Stimulated activated CD4-positive, alpha-beta T cell treated with anti-CD3 and anti-CD28 coated beads, Interleukin-12 subunit alpha, Interleukin-12 subunit beta, amount 100 ng/mL, for 4 hours (primary cell): ENCODE results near the gene TMEM138.

ENCODE experiments used
- DNase-seq: peaks from one replicate; pipeline ENCODE4 v3.0.0-alpha.2; 2020

TMEM138 gene

DNA sequence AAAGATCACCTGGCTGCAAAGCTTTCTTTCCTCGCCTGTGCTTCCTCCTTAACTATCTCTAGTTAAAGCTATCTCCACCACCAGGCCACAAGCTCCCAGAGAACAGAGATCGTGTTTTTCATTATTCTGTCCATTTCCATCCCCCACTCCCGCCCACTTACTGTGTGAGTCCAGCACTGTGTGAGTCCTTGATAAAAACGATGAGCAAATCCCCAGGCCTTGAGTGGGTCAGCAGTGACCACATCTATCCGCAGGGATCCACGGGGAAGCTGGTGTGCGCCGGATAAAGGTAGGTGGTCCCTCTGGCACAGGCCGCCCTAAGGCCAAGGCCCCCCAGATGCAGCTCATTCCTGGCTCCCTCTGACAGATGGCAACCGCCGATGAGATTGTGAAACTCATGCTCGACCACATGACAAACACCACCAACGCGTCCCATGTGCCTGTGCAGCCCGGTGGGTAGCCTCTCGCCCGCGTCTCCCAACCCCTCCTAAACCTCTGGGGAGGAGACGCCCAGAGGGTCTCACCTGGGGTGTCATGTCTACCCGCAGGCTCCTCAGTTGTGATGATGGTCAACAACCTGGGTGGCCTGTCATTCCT is 19.9 kb upstream of the TMEM138 start:
- no peak for DNase-seq

DNA sequence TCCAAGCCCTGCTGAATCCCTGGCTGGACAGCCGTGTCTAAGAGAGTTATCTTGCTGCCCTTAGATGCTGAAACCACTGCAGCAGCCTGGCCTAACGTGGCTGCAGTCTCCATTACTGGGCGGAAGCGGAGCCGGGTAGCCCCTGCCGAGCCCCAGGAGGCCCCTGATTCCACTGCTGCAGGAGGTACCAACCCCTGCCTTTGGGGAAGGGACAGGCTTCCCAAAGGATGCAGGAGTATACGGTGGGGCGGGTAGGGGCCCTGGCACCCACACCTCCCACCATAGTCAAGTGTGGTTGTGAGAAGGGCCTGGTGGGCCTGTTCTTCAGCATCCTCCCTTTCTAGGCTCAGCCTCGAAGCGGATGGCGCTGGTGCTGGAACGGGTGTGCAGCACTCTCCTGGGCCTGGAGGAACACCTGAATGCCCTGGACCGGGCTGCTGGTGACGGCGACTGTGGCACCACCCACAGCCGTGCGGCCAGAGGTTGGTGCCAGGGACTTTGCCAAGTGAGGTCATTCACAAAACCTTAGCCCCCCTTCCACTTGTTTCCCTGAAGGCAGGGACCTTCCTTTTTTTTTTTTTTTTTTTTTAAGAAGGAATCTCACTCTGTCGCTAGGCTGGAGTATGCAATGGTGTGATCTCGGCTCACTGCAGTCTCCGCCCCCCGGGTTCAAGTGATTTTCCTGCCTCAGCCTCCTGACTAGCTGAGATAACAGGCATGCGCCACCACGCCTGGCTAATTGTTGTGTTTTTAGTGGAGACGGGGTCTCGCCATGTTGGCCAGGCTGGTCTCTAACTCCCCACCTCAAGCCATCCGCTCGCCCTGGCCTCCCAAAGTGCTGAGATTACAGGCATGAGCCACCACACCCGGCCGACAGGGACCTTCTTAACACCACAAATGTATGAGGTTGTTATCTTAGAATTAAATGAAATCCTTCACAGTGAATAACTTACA is 18.1 kb upstream of the TMEM138 start:
- DNase-seq, result no peak

DNA sequence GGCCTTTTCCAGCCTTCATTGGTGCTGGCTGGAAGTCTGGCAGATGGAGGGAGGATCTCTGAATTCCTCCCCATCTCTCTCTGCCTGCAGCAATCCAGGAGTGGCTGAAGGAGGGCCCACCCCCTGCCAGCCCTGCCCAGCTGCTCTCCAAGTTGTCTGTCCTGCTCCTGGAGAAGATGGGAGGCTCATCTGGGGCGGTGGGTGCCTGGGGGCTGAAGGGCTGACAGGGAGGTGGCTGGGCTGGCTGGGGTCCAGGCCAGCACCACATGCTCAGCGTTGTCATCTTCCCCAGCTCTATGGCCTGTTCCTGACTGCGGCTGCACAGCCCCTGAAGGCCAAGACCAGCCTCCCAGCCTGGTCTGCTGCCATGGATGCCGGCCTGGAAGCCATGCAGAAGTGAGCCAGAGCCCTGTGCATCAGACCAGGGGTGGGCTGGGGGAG is 17.0 kb upstream of the TMEM138 start:
- no peak for DNase-seq

DNA sequence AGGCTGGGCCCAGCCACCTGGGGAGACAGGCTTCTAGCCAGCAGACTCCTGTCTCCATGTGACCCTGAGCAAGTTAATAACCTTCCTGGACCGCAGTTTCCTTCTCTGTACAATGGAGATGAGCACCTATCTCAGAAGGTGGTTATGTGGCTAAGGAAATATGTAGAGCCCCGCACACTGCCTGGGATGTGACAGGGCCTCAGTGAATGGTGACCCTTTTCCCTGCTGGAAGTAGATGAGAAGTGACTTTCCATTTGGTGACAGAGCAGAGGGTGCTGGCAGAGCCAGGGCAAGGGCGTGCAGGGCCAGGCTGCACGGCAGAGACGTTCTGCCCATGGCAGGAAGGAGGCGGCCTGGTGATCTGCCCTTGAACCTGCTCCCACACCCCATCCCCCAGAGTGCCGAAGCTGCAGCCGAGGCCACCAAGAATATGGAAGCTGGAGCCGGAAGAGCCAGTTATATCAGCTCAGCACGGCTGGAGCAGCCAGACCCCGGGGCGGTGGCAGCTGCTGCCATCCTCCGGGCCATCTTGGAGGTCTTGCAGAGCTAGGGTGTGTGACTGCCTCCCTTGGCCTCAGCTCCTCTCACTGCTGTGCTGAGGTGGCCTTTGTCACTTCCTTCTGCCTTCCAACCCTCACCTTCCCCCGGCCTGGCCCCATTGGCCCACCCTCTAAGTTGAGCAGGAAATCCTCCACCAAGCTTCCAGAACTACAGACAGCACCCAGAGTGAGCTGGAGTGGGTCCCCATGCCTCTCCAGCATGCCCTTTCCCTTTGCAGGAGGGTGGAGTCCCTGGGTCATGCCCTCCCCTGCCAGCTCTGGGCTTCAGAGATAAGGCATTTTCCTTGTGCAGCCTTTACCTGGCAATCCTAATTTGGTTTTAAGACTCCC is 16.0 kb upstream of the TMEM138 start:
- no peak for DNase-seq

DNA sequence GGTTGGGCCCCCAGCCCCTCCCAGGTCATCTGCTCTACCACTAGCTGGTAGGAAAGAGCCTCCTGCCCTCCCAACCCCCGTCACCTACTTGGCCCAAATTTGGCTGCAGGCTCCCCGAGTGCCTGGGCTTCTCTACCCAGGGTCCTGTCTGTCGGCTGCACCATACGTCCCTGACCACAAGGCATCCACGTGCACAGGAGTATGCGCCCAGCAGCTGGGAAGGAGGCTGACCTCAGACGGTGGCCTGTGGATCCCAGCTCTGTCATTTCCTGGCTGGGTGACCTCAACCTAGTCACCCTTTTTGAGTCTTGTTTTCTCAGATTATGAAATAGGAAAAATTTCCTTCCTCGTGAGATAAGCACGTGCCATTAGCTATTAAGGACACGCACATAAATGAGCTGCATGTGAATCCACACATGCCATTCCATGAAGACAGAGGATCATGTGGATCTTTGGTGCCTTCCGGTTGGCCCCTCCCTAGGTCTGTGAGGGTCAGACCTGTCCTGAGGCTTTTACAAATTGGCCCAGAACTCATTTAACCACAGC is 14.2 kb upstream of the TMEM138 start:
- DNase-seq, result no peak

DNA sequence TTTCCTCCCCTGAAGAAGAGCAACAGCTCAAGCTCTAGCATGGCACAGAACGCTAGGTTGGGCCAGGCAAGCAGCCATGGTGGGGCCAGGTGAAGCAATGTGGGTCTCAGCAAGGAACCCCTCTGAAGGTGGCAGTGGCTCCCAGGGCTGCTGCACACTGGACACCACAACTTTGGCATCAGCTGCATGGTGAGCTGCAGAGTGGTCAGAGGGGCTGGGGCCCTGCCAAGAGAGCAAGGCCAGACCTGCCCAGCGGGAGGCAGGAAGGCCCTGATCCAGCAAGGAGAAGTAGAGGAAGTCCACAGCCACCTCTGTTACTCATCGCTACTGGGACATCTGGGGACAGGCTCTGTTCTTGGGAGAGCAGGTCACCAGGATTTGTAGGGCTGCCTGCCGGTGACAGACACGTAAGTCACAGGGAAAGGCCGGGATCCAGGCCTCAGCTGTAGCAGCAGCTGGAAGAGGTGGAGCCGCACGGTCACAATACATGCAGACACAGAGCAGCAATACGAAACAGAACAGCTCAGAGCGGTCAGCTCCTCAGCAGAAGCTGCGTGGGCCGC is 12.9 kb upstream of the TMEM138 start:
- no peak for DNase-seq

DNA sequence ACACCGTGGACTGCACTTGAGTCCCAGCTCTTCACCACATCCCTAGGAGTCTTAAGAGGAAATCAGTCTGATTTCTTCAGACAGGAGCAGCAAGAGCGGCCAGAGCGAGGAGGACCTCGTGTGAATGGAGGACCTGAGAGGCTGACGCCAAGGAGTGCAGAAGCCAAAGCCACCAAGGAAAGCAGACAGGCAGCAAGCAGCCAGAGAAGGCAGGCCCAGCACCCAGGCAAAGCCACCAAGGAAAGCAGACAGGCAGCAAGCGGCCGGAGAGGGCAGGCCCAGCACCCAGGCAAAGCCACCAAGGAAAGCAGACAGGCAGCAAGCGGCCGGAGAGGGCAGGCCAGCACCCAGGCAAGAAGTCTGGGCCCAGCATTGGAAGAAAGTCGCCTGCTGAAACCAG is 12.3 kb upstream of the TMEM138 start:
- no peak for DNase-seq

DNA sequence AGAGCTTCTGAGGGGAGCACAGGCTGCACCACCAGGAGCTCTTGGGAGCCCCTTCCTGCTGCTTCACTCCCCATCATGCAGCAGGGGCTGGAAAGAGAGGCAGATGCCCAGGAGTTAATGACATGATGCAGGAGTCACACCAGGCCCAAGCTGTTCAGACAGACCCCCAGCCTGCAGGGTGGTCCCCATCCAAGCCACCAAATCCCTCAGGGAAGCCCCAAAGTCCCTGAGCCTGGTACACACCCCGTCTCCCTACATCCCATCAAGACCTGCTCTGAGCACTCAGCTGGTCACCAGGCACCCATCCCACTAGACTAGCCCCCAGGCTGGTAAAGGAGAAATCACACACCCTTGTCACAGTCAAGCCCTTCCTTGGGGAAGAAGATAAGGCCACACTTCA is 11.8 kb upstream of the TMEM138 start:
- DNase-seq, result no peak

DNA sequence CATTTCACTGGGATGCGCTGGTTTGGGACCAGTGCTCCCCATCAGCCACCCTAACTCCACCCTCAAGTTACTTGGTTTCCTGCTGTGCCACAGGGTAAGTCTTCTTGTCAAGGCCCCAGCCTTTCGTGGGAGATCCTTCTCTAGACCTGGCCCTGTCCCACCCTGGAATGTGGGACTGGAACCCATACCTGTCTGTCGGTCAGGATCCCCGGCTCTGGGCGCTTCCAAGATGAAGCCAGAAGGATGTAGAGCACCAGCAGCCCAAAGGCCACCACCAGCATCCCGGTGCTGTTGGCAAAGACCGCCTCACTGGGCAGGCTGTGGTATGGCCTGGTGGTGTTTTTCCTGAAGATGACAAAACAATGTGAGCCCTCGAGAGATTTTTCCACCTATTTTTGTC is 11.4 kb upstream of the TMEM138 start:
- DNase-seq, result no peak

DNA sequence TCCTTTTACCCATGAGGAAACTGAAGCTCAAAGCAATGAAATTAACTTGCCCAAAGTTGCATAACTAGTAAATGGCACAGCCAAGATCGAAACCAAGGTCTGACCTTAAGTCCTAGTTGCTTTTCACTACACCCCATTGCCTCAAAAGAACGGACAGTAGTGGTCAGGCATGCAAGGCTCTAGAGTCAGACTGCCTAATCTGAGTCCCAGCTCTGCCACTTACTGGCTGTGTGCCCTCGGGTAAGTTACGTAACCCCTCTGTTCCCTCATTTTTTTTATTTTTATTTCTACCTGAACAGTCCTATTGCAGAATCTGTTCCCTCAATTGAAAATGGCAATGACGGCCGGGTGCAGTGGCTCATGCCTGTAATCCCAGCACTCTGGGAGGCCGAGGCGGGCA is 10.1 kb upstream of the TMEM138 start:
- no peak for DNase-seq

DNA sequence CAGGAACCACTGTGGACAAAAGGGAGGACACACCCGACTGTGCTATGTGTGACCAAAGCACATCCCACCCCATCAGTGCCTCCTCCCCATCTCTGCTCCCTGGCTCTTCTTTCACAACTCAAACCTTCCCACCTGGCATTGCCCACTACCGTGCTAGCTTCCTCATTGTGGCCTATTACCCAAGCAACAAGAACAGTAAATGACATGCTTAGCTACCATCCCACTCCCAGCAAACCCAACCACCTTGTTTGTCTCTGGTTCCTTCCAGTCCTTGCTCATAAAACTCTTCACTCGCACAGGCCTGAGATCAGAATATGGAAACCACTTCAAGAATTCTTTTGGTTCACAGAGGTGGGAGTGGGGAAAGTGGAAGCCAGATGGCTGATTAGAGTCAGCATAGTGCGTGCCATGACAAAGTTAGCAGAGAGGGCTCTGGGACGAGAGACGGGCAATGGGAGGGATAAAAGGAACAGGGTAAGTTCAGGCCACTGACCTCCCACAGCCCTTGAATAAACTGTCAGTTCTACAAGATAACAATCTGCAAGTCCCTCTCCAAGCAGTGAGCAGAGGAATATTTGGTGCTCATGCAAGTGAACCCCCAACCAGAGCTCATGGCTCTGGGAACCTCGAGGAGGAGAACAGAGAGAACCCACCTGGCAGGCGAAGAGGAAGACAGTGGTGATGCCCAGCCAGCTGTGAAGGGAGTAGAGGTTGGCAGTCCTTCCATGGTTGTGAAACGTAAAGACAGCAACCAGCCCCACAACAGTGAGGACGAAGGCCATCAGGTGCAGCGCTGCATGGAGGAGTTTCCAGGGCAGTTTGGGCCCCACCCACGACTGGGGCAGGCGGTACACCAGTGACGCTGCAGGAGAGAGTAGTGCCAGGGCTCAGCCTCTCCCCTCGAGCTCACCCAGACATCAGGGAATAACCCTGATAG is 8.8 kb upstream of the TMEM138 start:
- no peak for DNase-seq

DNA sequence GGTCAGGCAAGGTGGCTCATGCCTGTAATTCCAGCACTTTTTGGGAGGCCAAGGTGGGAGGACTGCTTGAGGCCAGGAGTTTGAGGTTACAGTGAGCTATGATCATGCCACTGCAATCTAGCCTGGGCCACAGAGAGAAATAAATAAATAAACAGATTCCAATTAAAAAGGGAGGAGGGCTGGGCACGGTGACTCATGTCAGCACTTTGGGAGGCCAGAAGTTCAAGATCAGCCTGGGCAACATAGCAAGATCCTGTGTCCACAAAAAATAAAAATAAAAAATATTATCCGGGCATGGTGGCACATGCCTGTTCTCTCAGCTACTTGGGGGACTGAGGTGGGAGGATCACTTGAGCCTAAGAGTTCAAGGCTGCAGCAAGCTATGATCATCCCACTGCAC is 8.0 kb upstream of the TMEM138 start:
- DNase-seq, result no peak

DNA sequence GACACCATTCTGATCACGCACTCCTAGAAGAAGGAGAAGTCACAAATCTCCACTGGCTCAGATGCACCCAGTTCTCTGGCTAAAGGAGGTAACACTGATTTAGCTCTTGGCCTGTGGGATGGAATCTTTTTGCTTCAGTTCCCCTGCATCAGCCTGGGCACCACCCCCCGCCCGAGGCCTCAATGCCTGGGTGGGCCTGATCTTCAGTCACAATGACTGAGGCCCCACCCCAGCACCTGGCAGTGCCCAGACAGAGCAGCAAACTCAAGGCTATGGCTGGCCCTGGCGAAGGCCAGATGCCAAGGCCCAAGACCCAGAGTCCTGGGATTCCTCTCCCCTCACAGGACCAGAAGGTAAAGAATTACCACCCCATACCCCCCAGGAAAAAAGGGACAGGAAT is 5.5 kb upstream of the TMEM138 start:
- no peak for DNase-seq

DNA sequence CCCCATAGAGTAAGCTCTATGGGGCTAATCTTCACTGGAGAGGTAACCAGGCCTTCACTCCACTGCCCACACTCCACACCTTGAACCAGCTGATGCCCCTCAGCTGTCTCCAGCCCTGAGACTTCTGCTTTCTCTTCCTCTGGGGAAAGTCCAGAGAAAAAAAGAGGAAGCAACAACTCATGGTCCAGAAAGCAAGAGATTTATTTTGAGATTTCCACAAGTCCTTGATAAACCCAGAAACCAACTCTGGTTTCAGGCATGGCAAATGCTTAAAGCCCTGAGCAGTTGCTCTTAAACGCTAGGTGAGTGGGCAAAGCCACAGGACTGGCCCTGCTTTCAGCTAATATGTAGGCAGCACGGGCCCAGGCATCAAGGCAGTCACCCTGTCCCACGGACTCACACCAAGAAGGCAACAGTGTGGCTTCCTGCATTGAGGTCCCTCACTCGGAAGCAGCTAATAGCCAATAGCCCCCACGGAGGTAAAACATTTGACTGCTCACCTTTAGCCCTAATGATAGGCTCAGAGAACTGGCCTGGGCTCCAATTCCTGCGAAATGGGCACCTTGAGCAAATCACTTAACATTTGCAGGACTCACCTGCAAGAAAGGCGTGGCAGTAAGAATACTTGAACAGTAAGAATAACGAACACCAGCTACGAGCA is 4.8 kb upstream of the TMEM138 start:
- no peak for DNase-seq

DNA sequence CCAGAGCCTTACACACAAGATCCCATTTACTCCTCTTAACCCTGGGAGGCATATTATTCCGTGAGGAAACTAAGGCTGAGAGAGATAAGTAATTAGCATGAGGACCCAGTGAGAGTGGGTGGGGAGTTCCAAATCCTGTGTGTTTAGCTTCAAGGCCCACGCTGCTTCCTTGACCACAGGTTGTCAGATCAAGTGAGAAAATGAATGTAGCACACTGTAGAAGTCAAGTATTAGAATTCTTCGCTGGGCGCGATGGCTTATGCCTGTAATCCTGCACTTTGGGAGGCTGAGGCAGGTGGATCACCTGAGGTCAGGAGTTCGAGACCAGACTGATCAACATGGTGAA is 4.3 kb upstream of the TMEM138 start:
- DNase-seq, result no peak

DNA sequence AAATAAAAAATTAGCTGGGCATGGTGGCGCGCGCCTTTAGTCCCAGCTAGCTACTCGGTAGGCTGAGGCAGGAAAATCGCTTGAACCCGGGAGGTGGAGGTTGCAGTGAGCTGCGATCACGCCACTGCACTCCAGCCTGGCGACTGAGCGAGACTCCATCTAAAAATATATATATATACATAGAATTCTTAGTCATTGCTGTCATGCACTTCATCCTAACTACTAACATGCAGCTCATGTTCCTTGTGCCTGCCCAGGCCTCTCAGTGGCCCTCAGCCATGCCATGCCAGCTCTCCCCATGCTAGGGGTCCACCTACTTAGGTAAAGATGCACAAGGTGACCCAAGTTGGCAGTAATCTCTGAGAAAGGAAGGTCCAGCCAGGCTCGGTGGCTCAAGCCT is 3.6 kb upstream of the TMEM138 start:
- no peak for DNase-seq

DNA sequence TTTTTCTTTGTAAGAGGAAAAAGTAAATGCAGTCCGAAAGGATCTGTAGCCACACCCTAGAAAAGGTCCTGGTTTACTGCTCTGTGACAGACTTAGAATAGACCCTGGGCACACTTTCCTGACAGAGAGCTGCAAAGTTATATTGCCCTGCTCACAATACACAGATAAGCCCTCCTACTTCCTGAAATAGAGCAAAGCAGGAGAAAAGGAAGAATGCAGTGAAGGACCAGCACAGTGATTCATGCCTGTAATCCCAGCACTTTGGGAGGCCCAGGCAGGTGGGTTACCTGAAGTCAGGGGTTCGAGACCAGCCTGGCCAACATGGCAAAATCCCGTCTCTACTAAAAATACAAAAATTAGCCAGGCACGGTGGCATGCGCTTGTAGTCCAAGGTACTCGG is 2.7 kb upstream of the TMEM138 start:
- no peak for DNase-seq

DNA sequence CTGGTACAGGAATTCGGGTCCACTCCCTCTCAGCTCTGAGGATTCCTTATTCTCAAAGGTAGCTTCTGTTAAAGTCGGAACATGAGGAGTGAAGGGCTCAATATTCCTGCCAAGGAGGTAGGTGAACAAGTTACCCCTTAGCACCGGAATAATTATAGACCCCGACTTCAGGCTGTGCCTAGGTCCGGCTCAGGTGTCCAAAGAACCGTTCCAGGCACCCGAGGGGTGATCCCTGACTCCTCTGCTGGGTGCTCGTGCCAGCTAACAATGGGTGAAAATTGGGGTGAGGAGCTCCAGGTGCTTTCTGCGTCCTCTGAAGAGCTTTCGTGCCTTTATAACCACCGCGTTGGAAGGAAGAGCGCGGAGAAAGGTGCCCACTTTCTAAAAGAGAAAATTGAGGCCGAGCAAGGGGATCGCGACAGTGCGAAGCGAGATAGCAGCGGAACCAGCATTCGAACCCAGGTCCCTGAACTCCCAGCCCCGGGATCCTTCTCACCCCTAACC is 885 bp upstream of the TMEM138 start:
- no peak for DNase-seq

DNA sequence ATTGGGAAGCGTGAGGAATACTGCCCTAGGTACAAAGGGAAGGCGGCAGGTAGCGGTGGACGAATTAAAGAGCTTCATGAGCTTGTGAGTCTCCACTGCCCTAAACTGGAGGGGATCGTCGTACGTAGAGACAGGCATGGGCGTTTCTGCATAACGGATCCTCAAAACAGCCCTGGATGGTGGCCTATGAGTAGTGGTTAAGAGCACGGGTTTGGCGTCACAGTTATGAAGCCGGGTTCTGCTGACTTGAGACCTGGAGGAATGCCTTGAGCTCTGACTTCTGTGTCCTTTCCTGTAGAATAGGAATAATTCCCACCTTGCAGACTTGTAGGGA is 335 bp downstream of the TMEM138 start:
- peak; percentile 8 for DNase-seq

DNA sequence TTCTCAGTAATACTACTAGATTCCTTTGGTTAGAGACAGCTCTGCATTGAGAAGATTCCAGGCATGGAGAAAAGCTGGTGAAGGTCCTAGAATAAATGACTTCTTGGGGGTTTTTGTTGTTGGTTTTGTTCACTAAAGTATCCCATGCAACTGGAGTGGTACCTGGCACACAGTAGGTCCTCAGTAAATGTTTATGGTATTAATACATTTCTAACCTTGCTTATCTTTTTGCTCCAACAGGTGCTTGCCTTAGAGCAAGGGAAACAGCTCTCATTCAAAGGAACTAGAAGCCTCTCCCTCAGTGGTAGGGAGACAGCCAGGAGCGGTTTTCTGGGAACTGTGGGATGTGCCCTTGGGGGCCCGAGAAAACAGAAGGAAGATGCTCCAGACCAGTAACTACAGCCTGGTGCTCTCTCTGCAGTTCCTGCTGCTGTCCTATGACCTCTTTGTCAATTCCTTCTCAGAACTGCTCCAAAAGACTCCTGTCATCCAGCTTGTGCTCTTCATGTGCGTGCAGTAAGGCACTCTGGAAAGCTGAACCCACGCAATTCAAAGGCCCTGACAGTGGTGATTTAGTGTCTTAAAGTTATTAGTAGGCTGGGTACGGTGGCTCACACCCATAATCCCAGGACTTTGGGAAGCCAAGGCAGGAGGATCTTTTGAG is 2.0 kb downstream of the TMEM138 start:
- DNase-seq, result no peak

DNA sequence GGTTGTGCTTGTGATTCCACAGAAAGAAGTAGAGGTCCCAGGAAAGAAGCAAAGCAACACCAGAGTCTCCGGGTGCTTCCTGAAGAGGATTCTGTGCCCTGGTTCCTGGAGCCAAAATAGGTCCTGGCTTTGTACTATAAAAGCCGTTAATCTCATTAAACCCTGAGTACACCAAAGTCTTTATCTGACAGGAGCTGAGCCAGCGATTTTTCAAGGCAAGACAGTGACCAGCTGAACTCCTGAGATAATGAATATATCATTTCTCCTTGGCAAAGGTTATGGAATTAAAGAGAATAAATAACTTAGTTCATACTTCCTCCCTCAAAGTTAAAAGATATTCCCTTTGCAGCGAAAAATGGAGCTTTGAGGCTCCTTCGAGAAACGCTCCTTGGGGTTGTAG is 5.2 kb downstream of the TMEM138 start:
- no peak for DNase-seq
